ENCODE measurements around the gene AP5B1.

GRCh38 chr11:65786008-65786785, 5.4 kb upstream of the AP5B1 start:
- TF ChIP-seq CTCF (conservative IDR thresholded peaks at IDR 0.05; ENCODE audit: low read length) (no peak), EZH2phosphoT487 (IDR thresholded peaks at IDR 0.05; ENCODE audit: borderline replicate concordance, low read depth, low read length) (0 out of 2 replicates have a peak, but pooled peaks have one; percentile 54)
